ENCODE measurements around the gene FLT3LG. TPM values are rescaled to one million over a fixed set of nuclear protein-coding genes. Genes with fewer than 3 reads are reported as not detected.

The FLT3LG gene
- total RNA-seq, 2 experiments from 2014 or later, result 280 to 297 TPM

GRCh38 chr19:49502866-49503581 is 29.0 kb downstream of the FLT3LG start:
- ChIA-PET CTCF (interaction anchor here (0.7 to 10.8 kb wide), 19 partner anchors 8 to 175 kb away, joined by 3 to 211 read pairs (median 5); partner anchors contain the start of gene RRAS), POLR2A (interaction anchor here (0.7 to 1.7 kb wide), 5 partner anchors 15 to 70 kb away, joined by 3 to 6 read pairs (median 4); no protein-coding TSS in a partner anchor)
- Mint-ChIP-seq H3K36me3 (ENCODE audit: low read depth) (peaks cover 25% of the 10 kb centered on the region), H3K4me3 (no peak overlapping the region), H3K4me1 (ENCODE audit: low read depth) (peaks cover 49% of the 10 kb centered on the region), H3K9me3 (ENCODE audit: insufficient read depth) (no peaks in the 10 kb centered on the region), H3K27me3 (ENCODE audit: low read depth) (no peaks in the 10 kb centered on the region), H3K27ac (peak overlapping the region; percentile 43)
- ATAC-seq, result no peak
- DNase-seq, result peak; percentile 62

- POLR2A ChIA-PET, result interaction anchor here (1.1 to 1.7 kb wide), 5 partner anchors 44 to 168 kb away, joined by 3 to 6 read pairs (median 4); no protein-coding TSS in a partner anchor
- ATAC-seq, result no peak
- H3K36me3 Mint-ChIP-seq (ENCODE audit: low read depth), result peaks cover 19% of the 10 kb centered on the region
Observed at GRCh38 chr19:49503582-49503962, 29.6 kb downstream of the FLT3LG start.

GRCh38 chr19:49506575-49507105 is 32.6 kb downstream of the FLT3LG start:
- Mint-ChIP-seq H3K36me3 (ENCODE audit: low read depth) (no peaks in the 10 kb centered on the region), H3K4me3 (no peak overlapping the region), H3K27ac (peak overlapping the region; percentile 19), H3K27me3 (ENCODE audit: low read depth) (peaks cover 2% of the 10 kb centered on the region), H3K4me1 (ENCODE audit: low read depth) (peaks cover 36% of the 10 kb centered on the region), H3K9me3 (ENCODE audit: insufficient read depth) (no peaks in the 10 kb centered on the region)
- DNase-seq (peak; percentile 86), ATAC-seq (peak; percentile 81)
- ChIA-PET CTCF (interaction anchor here (0.6 to 10.8 kb wide), 18 partner anchors 9 to 172 kb away, joined by 3 to 211 read pairs (median 5); partner anchors contain the start of genes PRMT1, RCN3 and RRAS), POLR2A (no interaction called here)

More at GRCh38 chr19:49503582-49503962, 29.6 kb downstream of the FLT3LG start:
- H3K4me1 Mint-ChIP-seq (ENCODE audit: low read depth), result peaks cover 45% of the 10 kb centered on the region
- peaks cover 2% of the 10 kb centered on the region for H3K27me3 Mint-ChIP-seq (ENCODE audit: low read depth)
- no peaks in the 10 kb centered on the region for H3K9me3 Mint-ChIP-seq (ENCODE audit: insufficient read depth)
- no peak overlapping the region for H3K4me3 Mint-ChIP-seq
- CTCF ChIA-PET, result interaction anchor here (0.7 to 10.8 kb wide), 17 partner anchors 8 to 174 kb away, joined by 3 to 211 read pairs (median 5); partner anchors contain the start of gene RRAS
- DNase-seq, result no peak
- no peak overlapping the region for H3K27ac Mint-ChIP-seq

DNA sequence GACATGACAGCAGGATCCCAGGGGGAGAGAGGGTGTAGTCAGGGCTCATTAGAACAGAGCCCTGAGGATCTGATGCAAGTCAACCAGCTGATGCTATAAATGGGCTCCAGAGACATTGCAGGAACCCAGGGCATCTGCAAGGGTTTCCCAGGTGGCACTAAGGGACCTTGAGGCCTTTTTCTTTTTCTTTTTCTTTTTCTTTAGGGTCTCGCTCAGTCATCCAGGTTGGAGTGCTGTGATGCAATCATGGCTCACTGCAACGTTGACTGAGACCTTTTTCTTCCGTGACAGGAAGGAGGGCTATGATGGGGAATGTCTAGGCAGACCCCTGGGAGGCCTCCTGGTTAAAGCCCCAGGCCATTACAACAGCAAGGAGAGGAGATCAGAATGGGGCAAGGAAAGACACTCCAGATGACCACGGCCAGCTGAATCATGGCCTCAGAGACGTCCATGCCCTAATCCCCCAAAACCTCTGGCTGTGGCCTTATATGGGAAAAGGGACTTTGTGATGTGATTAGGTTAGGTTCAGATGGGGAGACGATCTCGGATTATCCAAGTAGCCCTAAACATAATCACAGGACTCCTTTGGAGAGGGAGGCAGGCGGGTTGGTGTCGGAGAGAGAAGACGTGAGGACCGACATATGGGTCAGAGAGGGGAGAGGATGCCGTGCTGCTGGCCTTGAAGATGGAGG is 33.9 kb downstream of the FLT3LG start:
- no peaks in the 10 kb centered on the region for H3K36me3 Mint-ChIP-seq (ENCODE audit: low read depth)
- H3K4me1 Mint-ChIP-seq (ENCODE audit: low read depth), result peaks cover 33% of the 10 kb centered on the region
- H3K27me3 Mint-ChIP-seq (ENCODE audit: low read depth), result peaks cover 2% of the 10 kb centered on the region
- DNase-seq (no peak), ATAC-seq (no peak)
- ChIA-PET CTCF (interaction anchor here (1.0 to 10.8 kb wide), 7 partner anchors 20 to 170 kb away, joined by 3 to 211 read pairs (median 6); partner anchors contain the start of genes PRMT1 and RCN3), POLR2A (interaction anchor here (0.7 kb wide), 1 partner anchor 415 kb away, joined by 3 read pairs; no protein-coding TSS in a partner anchor)
- H3K9me3 Mint-ChIP-seq (ENCODE audit: insufficient read depth), result no peaks in the 10 kb centered on the region
- no peak overlapping the region for H3K4me3 Mint-ChIP-seq
- peak overlapping the region; percentile 45 for H3K27ac Mint-ChIP-seq

DNA sequence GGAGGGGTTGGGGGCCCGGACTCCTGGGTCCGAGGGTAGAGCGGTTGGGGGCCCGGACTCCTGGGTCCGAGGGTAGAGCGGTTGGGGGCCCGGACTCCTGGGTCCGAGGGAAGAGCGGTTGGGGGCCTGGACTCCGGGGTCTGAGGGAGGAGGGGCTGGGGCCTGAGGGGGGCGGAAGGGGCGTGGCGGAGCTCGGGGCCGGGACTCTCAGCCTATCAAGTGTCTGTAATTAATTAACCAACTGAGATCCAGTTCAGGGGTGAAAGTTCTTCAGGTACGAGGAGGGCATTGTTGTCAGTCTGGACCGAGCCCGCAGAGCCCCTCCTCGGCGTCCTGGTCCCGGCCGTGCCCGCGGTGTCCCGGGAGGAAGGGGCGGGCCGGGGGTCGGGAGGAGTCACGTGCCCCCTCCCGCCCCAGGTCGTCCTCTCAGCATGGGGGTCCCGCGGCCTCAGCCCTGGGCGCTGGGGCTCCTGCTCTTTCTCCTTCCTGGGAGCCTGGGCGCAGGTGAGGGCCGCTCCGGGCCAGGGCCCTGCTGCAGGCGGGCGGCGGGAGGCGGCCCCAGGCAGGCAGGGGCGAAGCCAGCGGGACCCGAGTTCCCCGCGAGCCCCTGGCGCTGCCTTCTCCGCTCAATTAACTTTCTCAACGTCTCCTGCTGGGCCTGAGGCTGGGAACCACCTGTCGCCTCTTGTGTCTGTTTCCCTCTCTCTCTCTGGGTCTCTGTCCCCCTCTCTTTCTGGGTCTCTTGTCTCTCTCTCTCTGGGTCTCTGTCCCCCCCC is 39.1 kb downstream of the FLT3LG start:
- Mint-ChIP-seq H3K36me3 (ENCODE audit: low read depth) (no peaks in the 10 kb centered on the region), H3K4me3 (peak overlapping the region; percentile 74), H3K27me3 (ENCODE audit: low read depth) (peaks cover 1% of the 10 kb centered on the region), H3K9me3 (ENCODE audit: insufficient read depth) (no peaks in the 10 kb centered on the region), H3K4me1 (ENCODE audit: low read depth) (peaks cover 28% of the 10 kb centered on the region), H3K27ac (peak overlapping the region; percentile 69)
- DNase-seq (no peak), ATAC-seq (peak; percentile 78)
- ChIA-PET CTCF (interaction anchor here (1.5 to 4.5 kb wide), 5 partner anchors 34 to 57 kb away, joined by 4 to 20 read pairs (median 5); no protein-coding TSS in a partner anchor), POLR2A (interaction anchor here (1.3 kb wide), 1 partner anchor 67 kb away, joined by 4 read pairs; the partner anchor contains the start of gene NOSIP)

DNA sequence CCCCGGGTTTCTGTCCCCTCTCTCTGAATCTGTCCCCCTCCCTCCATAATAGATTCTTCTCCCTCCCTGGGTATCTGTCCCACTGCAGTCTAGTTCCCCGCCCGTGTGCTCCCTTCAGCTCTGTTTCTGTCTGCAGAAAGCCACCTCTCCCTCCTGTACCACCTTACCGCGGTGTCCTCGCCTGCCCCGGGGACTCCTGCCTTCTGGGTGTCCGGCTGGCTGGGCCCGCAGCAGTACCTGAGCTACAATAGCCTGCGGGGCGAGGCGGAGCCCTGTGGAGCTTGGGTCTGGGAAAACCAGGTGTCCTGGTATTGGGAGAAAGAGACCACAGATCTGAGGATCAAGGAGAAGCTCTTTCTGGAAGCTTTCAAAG is 39.7 kb downstream of the FLT3LG start:
- H3K4me3 Mint-ChIP-seq, result peak overlapping the region; percentile 74
- H3K36me3 Mint-ChIP-seq (ENCODE audit: low read depth), result no peaks in the 10 kb centered on the region
- H3K4me1 Mint-ChIP-seq (ENCODE audit: low read depth), result peaks cover 28% of the 10 kb centered on the region
- CTCF ChIA-PET, result interaction anchor here (1.5 to 4.5 kb wide), 5 partner anchors 33 to 57 kb away, joined by 4 to 20 read pairs (median 5); no protein-coding TSS in a partner anchor
- ATAC-seq (peak; percentile 17), DNase-seq (no peak)
- no peaks in the 10 kb centered on the region for H3K9me3 Mint-ChIP-seq (ENCODE audit: insufficient read depth)
- POLR2A ChIA-PET, result interaction anchor here (1.3 kb wide), 1 partner anchor 67 kb away, joined by 4 read pairs; the partner anchor contains the start of gene NOSIP
- H3K27me3 Mint-ChIP-seq (ENCODE audit: low read depth), result no peaks in the 10 kb centered on the region
- peak overlapping the region; percentile 69 for H3K27ac Mint-ChIP-seq

DNA sequence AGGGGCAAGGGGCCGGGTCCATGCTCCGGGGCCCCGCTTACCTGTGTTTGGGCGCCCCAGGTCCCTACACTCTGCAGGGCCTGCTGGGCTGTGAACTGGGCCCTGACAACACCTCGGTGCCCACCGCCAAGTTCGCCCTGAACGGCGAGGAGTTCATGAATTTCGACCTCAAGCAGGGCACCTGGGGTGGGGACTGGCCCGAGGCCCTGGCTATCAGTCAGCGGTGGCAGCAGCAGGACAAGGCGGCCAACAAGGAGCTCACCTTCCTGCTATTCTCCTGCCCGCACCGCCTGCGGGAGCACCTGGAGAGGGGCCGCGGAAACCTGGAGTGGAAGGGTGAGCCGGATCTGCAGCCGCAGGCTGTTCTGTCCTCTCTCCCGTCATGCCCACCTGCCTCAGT is 40.1 kb downstream of the FLT3LG start:
- Mint-ChIP-seq H3K27ac (no peak overlapping the region), H3K36me3 (ENCODE audit: low read depth) (no peaks in the 10 kb centered on the region), H3K4me3 (peak overlapping the region; percentile 74), H3K27me3 (ENCODE audit: low read depth) (no peaks in the 10 kb centered on the region), H3K4me1 (ENCODE audit: low read depth) (peaks cover 28% of the 10 kb centered on the region), H3K9me3 (ENCODE audit: insufficient read depth) (no peaks in the 10 kb centered on the region)
- CTCF ChIA-PET, result interaction anchor here (1.5 to 4.5 kb wide), 5 partner anchors 33 to 56 kb away, joined by 4 to 20 read pairs (median 5); no protein-coding TSS in a partner anchor
- ATAC-seq, result no peak
- POLR2A ChIA-PET, result no interaction called here
- no peak for DNase-seq

DNA sequence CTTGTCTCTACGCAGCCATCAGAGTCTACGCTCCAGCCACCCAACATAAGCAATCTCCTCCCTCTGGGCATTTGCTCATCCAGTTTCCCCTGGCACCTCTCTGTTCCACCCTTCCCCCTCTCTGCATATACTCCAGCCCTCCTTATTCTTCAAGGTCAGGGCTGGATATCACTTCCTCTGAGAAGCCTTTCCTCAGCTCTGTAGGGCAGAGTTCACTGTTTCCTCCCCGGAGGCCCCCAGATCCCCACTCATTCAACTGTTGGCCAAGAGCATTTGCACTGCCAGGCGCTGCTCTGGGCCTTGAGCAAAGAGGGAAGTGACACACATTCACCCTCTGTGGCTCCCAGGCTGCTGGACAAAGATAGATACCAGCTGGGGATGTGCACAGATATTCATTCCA is 41.8 kb downstream of the FLT3LG start:
- H3K4me1 Mint-ChIP-seq (ENCODE audit: low read depth), result peaks cover 28% of the 10 kb centered on the region
- no peak overlapping the region for H3K4me3 Mint-ChIP-seq
- ATAC-seq (no peak), DNase-seq (no peak)
- ChIA-PET CTCF (interaction anchor here (0.9 to 4.5 kb wide), 4 partner anchors 9 to 31 kb away, joined by 3 to 20 read pairs (median 6); partner anchors contain the start of gene RCN3), POLR2A (no interaction called here)
- H3K9me3 Mint-ChIP-seq (ENCODE audit: insufficient read depth), result no peaks in the 10 kb centered on the region
- no peak overlapping the region for H3K27ac Mint-ChIP-seq
- no peaks in the 10 kb centered on the region for H3K36me3 Mint-ChIP-seq (ENCODE audit: low read depth)
- peaks cover 3% of the 10 kb centered on the region for H3K27me3 Mint-ChIP-seq (ENCODE audit: low read depth)

DNA sequence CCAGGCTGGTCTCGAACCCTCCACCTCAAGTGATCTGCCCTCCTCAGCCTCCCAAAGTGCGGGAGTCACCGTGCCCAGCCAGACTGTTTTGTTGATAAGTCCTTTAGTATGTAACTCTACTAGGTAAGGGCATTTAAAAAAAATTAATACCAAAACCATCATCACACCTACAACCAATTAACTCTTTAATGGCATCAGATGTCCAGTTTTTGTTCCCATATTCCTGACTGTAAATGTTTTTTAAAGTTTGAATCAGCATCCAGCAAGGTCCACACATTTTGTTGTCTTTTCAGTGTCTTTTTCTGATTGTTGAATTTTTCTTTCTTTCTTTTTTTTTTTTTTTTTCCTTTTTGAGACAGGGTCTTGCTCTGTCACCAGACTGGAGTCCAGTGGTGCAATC is 44.0 kb downstream of the FLT3LG start:
- peaks cover 12% of the 10 kb centered on the region for H3K4me1 Mint-ChIP-seq (ENCODE audit: low read depth)
- peaks cover 3% of the 10 kb centered on the region for H3K27me3 Mint-ChIP-seq (ENCODE audit: low read depth)
- no peak overlapping the region for H3K4me3 Mint-ChIP-seq
- no peak overlapping the region for H3K27ac Mint-ChIP-seq
- no peak for ATAC-seq
- ChIA-PET POLR2A (no interaction called here), CTCF (interaction anchor here (1.0 kb wide), 1 partner anchor 29 kb away, joined by 3 read pairs; no protein-coding TSS in a partner anchor)
- no peaks in the 10 kb centered on the region for H3K36me3 Mint-ChIP-seq (ENCODE audit: low read depth)
- DNase-seq, result no peak
- H3K9me3 Mint-ChIP-seq (ENCODE audit: insufficient read depth), result no peaks in the 10 kb centered on the region

DNA sequence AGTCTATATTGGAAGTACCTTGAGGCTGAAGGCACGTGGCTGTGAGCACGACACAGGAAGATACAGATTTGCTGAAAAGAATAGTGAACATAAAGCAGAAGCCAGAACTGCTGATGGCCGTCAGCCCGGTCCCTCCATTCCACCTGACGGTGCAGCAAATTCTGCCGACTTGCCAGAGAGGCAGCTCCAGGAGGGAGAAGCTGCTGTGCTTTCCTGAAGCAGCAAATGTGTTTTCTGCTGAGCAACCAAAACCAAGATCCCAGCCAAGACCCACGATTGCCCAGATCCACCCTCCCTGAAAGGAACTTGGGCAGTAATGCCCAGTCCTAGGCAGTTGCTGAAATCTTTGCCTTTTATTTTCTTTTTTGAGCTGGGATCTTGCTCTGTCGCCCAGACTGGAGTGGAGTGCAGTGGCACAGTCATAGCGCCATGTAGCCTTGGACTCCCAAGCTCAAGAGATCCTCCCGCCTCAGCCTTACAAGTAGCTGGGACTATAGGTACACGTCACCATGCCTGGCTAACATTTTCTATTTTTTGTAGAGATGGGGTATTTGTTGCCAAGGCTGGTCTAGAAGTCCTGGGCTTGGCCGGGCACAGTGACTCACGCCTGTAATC is 46.8 kb downstream of the FLT3LG start:
- Mint-ChIP-seq H3K4me3 (no peak overlapping the region), H3K4me1 (ENCODE audit: low read depth) (peaks cover 5% of the 10 kb centered on the region), H3K27me3 (ENCODE audit: low read depth) (peaks cover 3% of the 10 kb centered on the region), H3K9me3 (ENCODE audit: insufficient read depth) (no peaks in the 10 kb centered on the region), H3K27ac (no peak overlapping the region), H3K36me3 (ENCODE audit: low read depth) (no peaks in the 10 kb centered on the region)
- no peak for DNase-seq
- ChIA-PET POLR2A (interaction anchor here (0.5 kb wide), 1 partner anchor 52 kb away, joined by 4 read pairs; no protein-coding TSS in a partner anchor), CTCF (interaction anchor here (1.0 to 1.4 kb wide), 2 partner anchors 17 to 26 kb away, joined by 4 to 5 read pairs; no protein-coding TSS in a partner anchor)
- no peak for ATAC-seq

Data from activated CD8-positive, alpha-beta T cell treated with anti-CD3 and anti-CD28 coated beads, Interleukin-2, amount 10 ng/mL, durations not matched to agents 7 days and 5 days (primary cell).